ENCODE data around the gene RIMBP2. TPM values are rescaled to one million over a fixed set of nuclear protein-coding genes. Genes with fewer than 3 reads are reported as not detected.
"Not testable (repeated sequence)": the region's sequence is repeated elsewhere in the genome, so short reads cannot be mapped to it uniquely, and the experiment has no call there.

RIMBP2 gene
- total RNA-seq, 2 experiments from 2014 or later, result not detected

- DNase-seq (no peak), ATAC-seq (no peak)
- CTCF ChIA-PET, result no interaction called here
- no peak overlapping the region for H3K27ac Mint-ChIP-seq
- H3K4me3 Mint-ChIP-seq, result no peak overlapping the region
- H3K9me3 Mint-ChIP-seq (ENCODE audit: low read depth), result no peaks in the 10 kb centered on the region
- no peaks in the 10 kb centered on the region for H3K4me1 Mint-ChIP-seq
- H3K36me3 Mint-ChIP-seq, result no peaks in the 10 kb centered on the region
- peaks cover 10% of the 10 kb centered on the region for H3K27me3 Mint-ChIP-seq
These were observed 26.4 kb downstream of the RIMBP2 start for GRCh38 chr12:130689408-130690405.

GRCh38 chr12:130688999-130689398 lies 27.1 kb downstream of the RIMBP2 start:
- DNase-seq; ATAC-seq; CTCF ChIA-PET; H3K4me1 Mint-ChIP-seq; H3K4me3 Mint-ChIP-seq; H3K27ac Mint-ChIP-seq; H3K36me3 Mint-ChIP-seq; H3K9me3 Mint-ChIP-seq (ENCODE audit: low read depth): not testable (repeated sequence)
- peaks cover 10% of the 10 kb centered on the region for H3K27me3 Mint-ChIP-seq

GRCh38 chr12:130687796-130688778 lies 28.0 kb downstream of the RIMBP2 start:
- H3K4me3 Mint-ChIP-seq, result no peak overlapping the region
- CTCF ChIA-PET, result no interaction called here
- DNase-seq (no peak), ATAC-seq (no peak)
- no peaks in the 10 kb centered on the region for H3K36me3 Mint-ChIP-seq
- H3K4me1 Mint-ChIP-seq, result no peaks in the 10 kb centered on the region
- peaks cover 10% of the 10 kb centered on the region for H3K27me3 Mint-ChIP-seq
- H3K27ac Mint-ChIP-seq, result no peak overlapping the region
- no peaks in the 10 kb centered on the region for H3K9me3 Mint-ChIP-seq (ENCODE audit: low read depth)

- no peak for DNase-seq
- Mint-ChIP-seq H3K4me3 (no peak overlapping the region), H3K4me1 (no peaks in the 10 kb centered on the region), H3K36me3 (no peaks in the 10 kb centered on the region), H3K9me3 (ENCODE audit: low read depth) (no peaks in the 10 kb centered on the region), H3K27ac (no peak overlapping the region), H3K27me3 (peaks cover 10% of the 10 kb centered on the region)
- CTCF ChIA-PET, result no interaction called here
- no peak for ATAC-seq
These were observed 28.9 kb downstream of the RIMBP2 start for GRCh38 chr12:130687190-130687589.

GRCh38 chr12:130686511-130686991 lies 29.5 kb downstream of the RIMBP2 start:
- no peaks in the 10 kb centered on the region for H3K9me3 Mint-ChIP-seq (ENCODE audit: low read depth)
- no peak for ATAC-seq
- CTCF ChIA-PET, result no interaction called here

GRCh38 chr12:130685850-130686249 lies 30.2 kb downstream of the RIMBP2 start:
- no peaks in the 10 kb centered on the region for H3K9me3 Mint-ChIP-seq (ENCODE audit: low read depth)
- ATAC-seq, result no peak
- H3K27ac Mint-ChIP-seq, result no peak overlapping the region

More at GRCh38 chr12:130686511-130686991, 29.5 kb downstream of the RIMBP2 start:
- DNase-seq, result no peak
- no peaks in the 10 kb centered on the region for H3K4me1 Mint-ChIP-seq
- H3K27me3 Mint-ChIP-seq, result peaks cover 10% of the 10 kb centered on the region
- no peak overlapping the region for H3K4me3 Mint-ChIP-seq
- H3K36me3 Mint-ChIP-seq, result no peaks in the 10 kb centered on the region
- no peak overlapping the region for H3K27ac Mint-ChIP-seq

GRCh38 chr12:130685250-130685787 lies 30.8 kb downstream of the RIMBP2 start:
- ATAC-seq (no peak), DNase-seq (no peak)
- peaks cover 10% of the 10 kb centered on the region for H3K27me3 Mint-ChIP-seq
- H3K4me3 Mint-ChIP-seq, result no peak overlapping the region
- no peak overlapping the region for H3K27ac Mint-ChIP-seq
- no peaks in the 10 kb centered on the region for H3K9me3 Mint-ChIP-seq (ENCODE audit: low read depth)
- H3K4me1 Mint-ChIP-seq, result no peaks in the 10 kb centered on the region
- no peaks in the 10 kb centered on the region for H3K36me3 Mint-ChIP-seq
- CTCF ChIA-PET, result no interaction called here

More at GRCh38 chr12:130685850-130686249, 30.2 kb downstream of the RIMBP2 start:
- Mint-ChIP-seq H3K4me3 (no peak overlapping the region), H3K36me3 (no peaks in the 10 kb centered on the region), H3K27me3 (peaks cover 10% of the 10 kb centered on the region), H3K4me1 (no peaks in the 10 kb centered on the region)
- no peak for DNase-seq
- CTCF ChIA-PET, result no interaction called here

GRCh38 chr12:130683811-130684210 lies 32.3 kb downstream of the RIMBP2 start:
- Mint-ChIP-seq H3K4me3 (no peak overlapping the region), H3K27ac (no peak overlapping the region), H3K4me1 (no peaks in the 10 kb centered on the region), H3K27me3 (peaks cover 10% of the 10 kb centered on the region), H3K36me3 (no peaks in the 10 kb centered on the region), H3K9me3 (ENCODE audit: low read depth) (no peaks in the 10 kb centered on the region)
- no peak for DNase-seq
- CTCF ChIA-PET, result no interaction called here
- no peak for ATAC-seq

GRCh38 chr12:130683080-130683479 lies 33.0 kb downstream of the RIMBP2 start:
- no peak overlapping the region for H3K27ac Mint-ChIP-seq
- ATAC-seq (no peak), DNase-seq (no peak)
- no peaks in the 10 kb centered on the region for H3K4me1 Mint-ChIP-seq
- peaks cover 10% of the 10 kb centered on the region for H3K27me3 Mint-ChIP-seq
- H3K9me3 Mint-ChIP-seq (ENCODE audit: low read depth), result no peaks in the 10 kb centered on the region
- H3K4me3 Mint-ChIP-seq, result no peak overlapping the region
- CTCF ChIA-PET, result no interaction called here
- no peaks in the 10 kb centered on the region for H3K36me3 Mint-ChIP-seq

GRCh38 chr12:130680451-130680990 lies 35.6 kb downstream of the RIMBP2 start:
- ATAC-seq (no peak), DNase-seq (no peak)
- no peak overlapping the region for H3K27ac Mint-ChIP-seq
- H3K36me3 Mint-ChIP-seq, result no peaks in the 10 kb centered on the region
- no peaks in the 10 kb centered on the region for H3K9me3 Mint-ChIP-seq (ENCODE audit: low read depth)
- CTCF ChIA-PET, result no interaction called here
- peaks cover 3% of the 10 kb centered on the region for H3K27me3 Mint-ChIP-seq
- H3K4me1 Mint-ChIP-seq, result no peaks in the 10 kb centered on the region
- H3K4me3 Mint-ChIP-seq, result no peak overlapping the region

GRCh38 chr12:130677957-130678558 lies 38.0 kb downstream of the RIMBP2 start:
- ATAC-seq, result no peak
- no peaks in the 10 kb centered on the region for H3K36me3 Mint-ChIP-seq
- DNase-seq, result no peak
- H3K4me1 Mint-ChIP-seq, result no peaks in the 10 kb centered on the region
- H3K27me3 Mint-ChIP-seq, result no peaks in the 10 kb centered on the region
- H3K4me3 Mint-ChIP-seq, result no peak overlapping the region
- H3K9me3 Mint-ChIP-seq (ENCODE audit: low read depth), result no peaks in the 10 kb centered on the region
- no peak overlapping the region for H3K27ac Mint-ChIP-seq
- CTCF ChIA-PET, result no interaction called here

- no peaks in the 10 kb centered on the region for H3K36me3 Mint-ChIP-seq
- H3K4me1 Mint-ChIP-seq, result no peaks in the 10 kb centered on the region
- no peaks in the 10 kb centered on the region for H3K9me3 Mint-ChIP-seq (ENCODE audit: low read depth)
- no peak overlapping the region for H3K4me3 Mint-ChIP-seq
- CTCF ChIA-PET, result no interaction called here
- DNase-seq, result no peak
- no peak for ATAC-seq
- no peak overlapping the region for H3K27ac Mint-ChIP-seq
- no peaks in the 10 kb centered on the region for H3K27me3 Mint-ChIP-seq
These were observed 40.3 kb downstream of the RIMBP2 start for GRCh38 chr12:130675791-130676190.

GRCh38 chr12:130675121-130675520 lies 41.0 kb downstream of the RIMBP2 start:
- Mint-ChIP-seq H3K4me3 (no peak overlapping the region), H3K36me3 (no peaks in the 10 kb centered on the region), H3K4me1 (no peaks in the 10 kb centered on the region), H3K9me3 (ENCODE audit: low read depth) (no peaks in the 10 kb centered on the region), H3K27me3 (no peaks in the 10 kb centered on the region), H3K27ac (no peak overlapping the region)
- ATAC-seq, result no peak
- DNase-seq, result no peak
- CTCF ChIA-PET, result no interaction called here
